Neuronal stem cell (in vitro differentiated cells): ENCODE data around the gene DNAJC18.

Experiments used
- DNase-seq: peaks from one replicate; pipeline ENCODE4 v3.0.0-alpha.2; 2013; ENCODE audit warnings: low spot score
- H2AFZ ChIP-seq: one replicate; pipeline ENCODE4 v1.6.1; 2013; ENCODE audit warnings: mild to moderate bottlenecking, low read length, inconsistent platforms
- H2AK5ac ChIP-seq: 2 replicates; pipeline ENCODE4 v1.6.1; 2013; ENCODE audit warnings: low read depth, mild to moderate bottlenecking, inconsistent platforms, low read length, moderate library complexity, mixed read lengths
- H2BK120ac ChIP-seq: 2 replicates; pipeline ENCODE4 v1.6.1; 2013; ENCODE audit warnings: low read depth, mild to moderate bottlenecking, inconsistent platforms, low read length, moderate library complexity, mixed read lengths
- H2BK12ac ChIP-seq: one replicate; pipeline ENCODE4 v1.6.1; 2013; ENCODE audit warnings: low read length, inconsistent platforms
- H2BK15ac ChIP-seq: 2 replicates; pipeline ENCODE4 v1.6.1; 2013; ENCODE audit warnings: mild to moderate bottlenecking, low read length, inconsistent platforms, mixed read lengths
- H2BK5ac ChIP-seq: one replicate; pipeline ENCODE4 v1.6.1; 2013; ENCODE audit warnings: inconsistent platforms, mild to moderate bottlenecking, low read length, moderate library complexity
- H3K14ac ChIP-seq: one replicate; pipeline ENCODE4 v1.6.1; 2013; ENCODE audit warnings: low read length, inconsistent platforms
- H3K18ac ChIP-seq: 2 replicates; pipeline ENCODE4 v1.6.1; 2013; ENCODE audit warnings: low read length, inconsistent platforms
- H3K23ac ChIP-seq: 2 replicates; pipeline ENCODE4 v1.6.1; 2013; ENCODE audit warnings: low read depth, mild to moderate bottlenecking, mixed read lengths, low read length, inconsistent platforms; ENCODE audit not compliant: poor library complexity
- H3K27ac ChIP-seq: replicated peaks from 3 replicates; pipeline ENCODE4 v1.5.1; 2013; ENCODE audit warnings: low read length, inconsistent platforms
- H3K27me3 ChIP-seq, 3 experiments: 2 replicates each; pipeline ENCODE4 v1.6.1; 2013; ENCODE audit warnings: low read length in 3 of 3, mild to moderate bottlenecking in 2 of 3, inconsistent platforms in 1 of 3, low read depth in 1 of 3, mixed read lengths in 1 of 3, moderate library complexity in 1 of 3; ENCODE audit not compliant: control insufficient read depth in 3 of 3, insufficient read depth in 3 of 3
- H3K36me3 ChIP-seq, 2 donors: replicated peaks in 1 of 2; 2 replicates each; pipeline ENCODE4 v1.6.1; 2013; ENCODE audit warnings: low read length in 2 of 2; ENCODE audit not compliant: control insufficient read depth in 2 of 2, insufficient read depth in 2 of 2
- H3K4ac ChIP-seq: 2 replicates; pipeline ENCODE4 v1.6.1; 2013; ENCODE audit warnings: inconsistent platforms, mild to moderate bottlenecking, low read length, moderate library complexity
- H3K4me1 ChIP-seq, 2 donors: 1 replicate in 1 of 2; 2 replicates in 1 of 2; pipeline ENCODE4 v1.6.1; 2013; ENCODE audit warnings: low read length in 2 of 2, low read depth in 1 of 2; ENCODE audit not compliant: control insufficient read depth in 2 of 2, insufficient read depth in 1 of 2
- H3K4me2 ChIP-seq: one replicate; pipeline ENCODE4 v1.6.1; 2013; ENCODE audit warnings: mild to moderate bottlenecking, low read length, inconsistent platforms; ENCODE audit not compliant: insufficient read depth, poor library complexity, severe bottlenecking
- H3K4me3 ChIP-seq, 2 donors: 2 replicates each; pipeline ENCODE4 v1.5.1; 2013; ENCODE audit warnings: low read length in 2 of 2, mild to moderate bottlenecking in 2 of 2, inconsistent platforms in 1 of 2, moderate library complexity in 1 of 2
- H3K79me1 ChIP-seq: one replicate; pipeline ENCODE4 v1.6.1; 2013; ENCODE audit warnings: low read depth, mild to moderate bottlenecking, inconsistent platforms, low read length, moderate library complexity
- H3K9ac ChIP-seq: one replicate; pipeline ENCODE4 v1.6.1; 2013; ENCODE audit warnings: mild to moderate bottlenecking, low read depth, low read length, inconsistent platforms; ENCODE audit not compliant: poor library complexity
- H3K9me3 ChIP-seq, 2 donors: replicated peaks in 1 of 2; 2 replicates each; pipeline versions ENCODE3 to v1.6.1; 2013; ENCODE audit warnings: low read length in 2 of 2, mild to moderate bottlenecking in 2 of 2, inconsistent platforms in 1 of 2, low read depth in 1 of 2, mixed read lengths in 1 of 2, moderate library complexity in 1 of 2; ENCODE audit not compliant: control insufficient read depth in 2 of 2, insufficient read depth in 1 of 2
- H4K8ac ChIP-seq: one replicate; pipeline ENCODE4 v1.6.1; 2013; ENCODE audit warnings: low read depth, mild to moderate bottlenecking, inconsistent platforms, low read length, moderate library complexity
- H4K91ac ChIP-seq: one replicate; pipeline ENCODE4 v1.6.1; 2013; ENCODE audit warnings: low read length, low read depth, mild to moderate bottlenecking, inconsistent platforms; ENCODE audit not compliant: poor library complexity
- WGBS, 2 donors: extraction: QIAGEN DNeasy Blood & Tissue Kit; methylation state at CpG; one replicate each; pipeline ENCODE4 v1.1.7; 2013; ENCODE audit warnings: missing lambda C conversion rate in 2 of 2, mixed read lengths in 1 of 2; ENCODE audit not compliant: insufficient read length in 2 of 2, insufficient replicate concordance in 1 of 2; ENCODE audit errors: extremely low coverage in 2 of 2; 5-methylcytosine and 5-hydroxymethylcytosine counted together

Gene DNAJC18

GRCh38 chr5:139460455-139460854 lies 21.1 kb upstream of the DNAJC18 start:
- no CpG with 5 or more reads among the region's 1 CpG for WGBS, 2 donors
- no peak overlapping the region for H3K27ac ChIP-seq
- no peak overlapping the region for H2BK12ac ChIP-seq

GRCh38 chr5:139459451-139459934 lies 20.2 kb upstream of the DNAJC18 start:
- no peak for DNase-seq
- Histone ChIP-seq H3K27ac (no peak overlapping the region), H3K36me3 (no peaks in the 10 kb centered on the region), H2BK5ac (no peak overlapping the region), H2BK12ac (no peak overlapping the region), H2BK120ac (no peak overlapping the region), H2AK5ac (no peak overlapping the region), H3K18ac (no peak overlapping the region), H2AFZ (peak overlapping the region; percentile 40), H3K4me3 (no peak overlapping the region), H3K9me3 (no peaks in the 10 kb centered on the region), H4K91ac (no peak overlapping the region), H3K4ac (no peak overlapping the region), H3K9ac (no peak overlapping the region), H3K4me1 (peaks cover 4 to 5% of the 10 kb centered on the region in 2 donors), H3K14ac (no peak overlapping the region), H3K27me3 (peaks cover 0 to 4% (median 0%) of the 10 kb centered on the region in 3 experiments), H3K79me1 (no peaks in the 10 kb centered on the region), H4K8ac (no peak overlapping the region), H3K23ac (no peak overlapping the region), H3K4me2 (no peak overlapping the region), H2BK15ac (no peak overlapping the region)
- no CpG with 5 or more reads among the region's 8 CpGs for WGBS, 2 donors

More at GRCh38 chr5:139460455-139460854, 21.1 kb upstream of the DNAJC18 start:
- Histone ChIP-seq H3K4me3 (no peak overlapping the region), H3K4me1 (peaks cover 4 to 5% of the 10 kb centered on the region in 2 donors), H2BK120ac (no peak overlapping the region), H2AFZ (no peak overlapping the region), H2BK15ac (no peak overlapping the region), H2AK5ac (no peak overlapping the region), H3K9me3 (no peaks in the 10 kb centered on the region), H3K23ac (no peak overlapping the region), H4K91ac (no peak overlapping the region), H2BK5ac (no peak overlapping the region), H3K79me1 (no peaks in the 10 kb centered on the region), H3K14ac (no peak overlapping the region), H4K8ac (no peak overlapping the region), H3K27me3 (peaks cover 0 to 4% (median 0%) of the 10 kb centered on the region in 3 experiments), H3K18ac (no peak overlapping the region), H3K9ac (no peak overlapping the region), H3K36me3 (no peaks in the 10 kb centered on the region), H3K4me2 (no peak overlapping the region), H3K4ac (no peak overlapping the region)
- no peak for DNase-seq

DNA sequence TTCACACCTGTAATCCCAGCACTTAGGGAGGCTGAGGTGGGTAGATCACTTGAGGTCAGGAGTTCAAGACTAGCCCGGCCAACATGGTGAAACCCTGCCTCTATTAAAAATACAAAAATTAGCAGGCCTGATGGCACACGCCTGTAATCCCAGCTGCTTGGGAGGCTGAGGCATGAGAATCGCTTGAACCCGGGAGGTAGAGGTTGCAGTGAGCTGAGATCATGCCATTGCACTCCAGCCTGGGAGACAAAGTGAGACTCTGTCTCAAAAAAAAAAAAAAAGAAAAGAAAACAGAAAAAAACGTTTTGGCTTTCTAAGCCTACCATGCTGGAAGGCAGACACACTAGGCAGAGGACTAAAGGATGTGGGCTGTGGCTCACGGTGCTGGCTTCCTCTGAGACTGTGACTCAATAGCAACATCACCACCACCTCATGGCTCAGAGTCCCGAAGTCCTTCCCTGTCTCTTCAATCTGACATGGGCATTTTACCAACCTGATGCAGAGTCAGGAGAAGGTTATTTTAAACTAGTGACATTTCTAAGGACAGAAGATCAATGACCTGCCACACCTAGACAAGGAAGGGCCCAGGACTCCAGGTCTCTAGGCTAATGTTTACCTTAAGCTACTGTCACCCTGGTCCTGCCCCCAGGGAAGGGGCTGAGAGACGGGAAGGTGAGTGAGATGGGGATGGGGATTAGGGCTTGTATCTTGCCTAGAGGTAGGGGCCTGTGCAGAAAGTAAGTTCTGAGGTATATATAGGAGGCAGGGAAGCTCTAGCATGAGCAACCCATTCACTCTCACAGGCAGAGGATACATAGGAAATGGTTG lies 19.5 kb upstream of the DNAJC18 start:
- WGBS, 2 donors = no CpG with 5 or more reads among the region's 8 CpGs
- Histone ChIP-seq H3K4ac (no peak overlapping the region), H2AK5ac (no peak overlapping the region), H3K4me3 (no peak overlapping the region), H3K79me1 (peaks cover 2% of the 10 kb centered on the region), H3K4me2 (no peak overlapping the region), H2BK5ac (no peak overlapping the region), H3K27ac (no peak overlapping the region), H2AFZ (peak overlapping the region; percentile 40), H2BK120ac (no peak overlapping the region), H3K4me1 (peaks cover 4 to 5% of the 10 kb centered on the region in 2 donors), H3K18ac (no peak overlapping the region), H3K36me3 (no peaks in the 10 kb centered on the region), H4K91ac (no peak overlapping the region), H4K8ac (no peak overlapping the region), H2BK12ac (no peak overlapping the region), H3K23ac (no peak overlapping the region), H3K27me3 (peaks cover 0 to 4% (median 3%) of the 10 kb centered on the region in 3 experiments), H3K9ac (no peak overlapping the region), H2BK15ac (no peak overlapping the region), H3K14ac (no peak overlapping the region), H3K9me3 (peaks cover 0 to 2% of the 10 kb centered on the region in 2 donors)
- DNase-seq = no peak

- Histone ChIP-seq H4K91ac (no peak overlapping the region), H3K18ac (no peak overlapping the region), H2BK15ac (no peak overlapping the region), H3K79me1 (peaks cover 2% of the 10 kb centered on the region), H3K4me1 (peaks cover 2 to 3% of the 10 kb centered on the region in 2 donors), H3K36me3 (no peaks in the 10 kb centered on the region), H2BK12ac (no peak overlapping the region), H3K27ac (no peak overlapping the region), H2AK5ac (no peak overlapping the region), H2BK5ac (no peak overlapping the region), H3K14ac (no peak overlapping the region), H3K9ac (peak overlapping the region; percentile 45), H3K9me3 (peaks cover 0 to 5% of the 10 kb centered on the region in 2 donors), H4K8ac (no peak overlapping the region), H3K4ac (no peak overlapping the region), H3K4me3 (no peak overlapping the region), H3K23ac (no peak overlapping the region), H3K4me2 (no peak overlapping the region), H2AFZ (no peak overlapping the region), H3K27me3 (peaks cover 0 to 4% (median 3%) of the 10 kb centered on the region in 3 experiments), H2BK120ac (no peak overlapping the region)
- no peak for DNase-seq
- no CpG with 5 or more reads among the region's 5 CpGs for WGBS, 2 donors
These were observed 18.5 kb upstream of the DNAJC18 start for GRCh38 chr5:139457653-139458306.
